ENCODE results near the gene EDRF1. TPM values are rescaled to one million over a fixed set of nuclear protein-coding genes. Genes with fewer than 3 reads are reported as not detected.
A peak's percentile ranks its signal among the peaks of the same experiment; 100 is the strongest.
"Not testable (repeated sequence)": the region's sequence is repeated elsewhere in the genome, so short reads cannot be mapped to it uniquely, and the experiment has no call there.

The EDRF1 gene
- total and polyA plus RNA-seq, 2 donors, result 13.3 to 58.6 TPM

DNA sequence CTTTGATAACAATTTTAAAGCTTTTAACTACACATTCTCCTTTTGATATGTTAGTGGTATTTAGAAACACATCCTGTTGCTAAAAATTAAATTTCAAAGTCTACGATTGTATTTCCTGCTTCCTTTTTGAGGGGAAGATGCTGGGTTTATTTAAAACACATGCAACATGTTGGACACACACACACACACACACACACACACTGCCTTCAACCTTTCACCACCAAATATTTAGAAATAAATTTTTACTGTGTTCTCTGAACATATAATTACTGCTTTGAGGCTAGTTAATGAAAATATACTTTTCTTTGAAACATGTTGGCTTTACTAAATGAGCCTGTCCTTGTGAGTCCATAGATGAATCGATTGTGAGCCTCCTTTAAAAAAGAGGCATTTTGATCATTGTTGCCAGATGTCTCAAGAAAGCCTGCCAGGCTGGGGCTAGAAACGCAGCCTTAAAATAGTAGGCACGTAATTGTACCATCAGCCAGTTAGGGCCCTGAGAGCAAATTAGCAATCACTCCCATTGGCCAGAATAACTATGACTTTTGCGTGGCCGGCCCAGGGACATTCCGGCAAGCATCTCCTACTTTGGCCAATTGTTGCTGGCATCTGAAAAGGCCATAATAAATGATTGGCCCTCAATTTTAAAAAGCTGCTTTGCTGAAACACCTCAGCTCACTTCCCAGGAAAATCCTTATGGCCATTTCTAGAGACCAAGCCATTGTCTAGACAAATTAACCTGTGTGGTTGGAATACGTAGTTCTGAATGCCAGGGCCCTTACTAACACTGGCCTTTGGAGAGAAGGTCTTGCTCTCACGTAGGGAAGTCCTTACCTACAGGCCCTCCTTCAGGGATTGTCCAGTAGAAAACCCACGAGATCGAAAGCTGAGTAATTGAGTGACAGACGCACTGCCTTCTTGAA is 26.6 kb upstream of the EDRF1 start:
- Histone ChIP-seq H3K27ac (ENCODE audit: low read depth) (no peak overlapping the region), H3K4me3 (ENCODE audit: low read depth, low read length) (no peak overlapping the region), H3K36me3 (ENCODE audit: insufficient read depth) (no peaks in the 10 kb centered on the region), H3K4me1 (ENCODE audit: insufficient read depth) (no peaks in the 10 kb centered on the region)
- WGBS, result 87% methylated on average over 12 of the region's 12 CpGs
- no peak for DNase-seq (ENCODE audit: extremely low spot score)

- H3K36me3 ChIP-seq (ENCODE audit: insufficient read depth), result no peaks in the 10 kb centered on the region
- no peaks in the 10 kb centered on the region for H3K4me1 ChIP-seq (ENCODE audit: insufficient read depth)
- H3K27ac ChIP-seq (ENCODE audit: low read depth), result no peak overlapping the region
- 87% methylated on average over 2 of the region's 2 CpGs for WGBS
- no peak for DNase-seq (ENCODE audit: extremely low spot score)
- H3K4me3 ChIP-seq (ENCODE audit: low read depth, low read length), result no peak overlapping the region
These were observed 26.0 kb upstream of the EDRF1 start for GRCh38 chr10:125693524-125693847.

- 20% methylated on average over 1 of the region's 1 CpG for WGBS
- Histone ChIP-seq H3K36me3 (ENCODE audit: insufficient read depth) (no peaks in the 10 kb centered on the region), H3K4me1 (ENCODE audit: insufficient read depth) (no peaks in the 10 kb centered on the region), H3K27ac (ENCODE audit: low read depth) (no peak overlapping the region), H3K4me3 (ENCODE audit: low read depth, low read length) (no peak overlapping the region)
- peak; percentile 46 for DNase-seq (ENCODE audit: extremely low spot score)
These were observed 24.6 kb upstream of the EDRF1 start for GRCh38 chr10:125694883-125695282.

GRCh38 chr10:125696884-125697283 is 22.6 kb upstream of the EDRF1 start:
- DNase-seq (ENCODE audit: extremely low spot score); H3K4me1 ChIP-seq (ENCODE audit: insufficient read depth); H3K27ac ChIP-seq (ENCODE audit: low read depth); H3K4me3 ChIP-seq (ENCODE audit: low read depth, low read length); H3K36me3 ChIP-seq (ENCODE audit: insufficient read depth): not testable (repeated sequence)
- WGBS, result 93% methylated on average over 6 of the region's 6 CpGs

DNA sequence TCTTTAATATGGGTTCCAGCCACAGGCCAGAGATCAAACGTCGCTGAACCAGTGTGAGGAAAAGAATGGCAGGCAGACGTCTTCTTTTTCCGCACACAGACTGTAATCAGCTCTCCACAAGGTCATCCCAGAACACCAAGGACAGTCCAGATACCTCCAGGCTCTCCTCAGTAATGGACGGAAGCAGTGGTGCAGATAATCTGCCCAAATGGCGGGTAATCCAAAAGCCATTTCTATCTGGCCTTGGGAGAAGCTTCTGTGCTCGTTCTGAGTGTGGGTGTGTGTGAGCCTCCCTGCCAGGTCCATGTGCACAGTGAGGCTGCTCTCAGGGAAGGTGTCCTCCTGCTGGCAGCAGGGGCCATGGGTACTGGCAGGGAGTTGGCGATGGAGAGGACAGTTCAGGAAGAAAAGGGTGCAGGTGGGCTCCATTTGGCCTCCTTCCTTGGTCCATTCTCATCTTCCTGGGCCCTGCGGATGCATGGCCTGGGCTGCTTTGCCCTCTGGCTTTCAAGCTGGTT is 21.0 kb upstream of the EDRF1 start:
- Histone ChIP-seq H3K36me3 (ENCODE audit: insufficient read depth) (no peaks in the 10 kb centered on the region), H3K27ac (ENCODE audit: low read depth) (no peak overlapping the region), H3K4me1 (ENCODE audit: insufficient read depth) (no peaks in the 10 kb centered on the region), H3K4me3 (ENCODE audit: low read depth, low read length) (no peak overlapping the region)
- WGBS, result 84% methylated on average over 9 of the region's 9 CpGs
- DNase-seq (ENCODE audit: extremely low spot score), result no peak

DNA sequence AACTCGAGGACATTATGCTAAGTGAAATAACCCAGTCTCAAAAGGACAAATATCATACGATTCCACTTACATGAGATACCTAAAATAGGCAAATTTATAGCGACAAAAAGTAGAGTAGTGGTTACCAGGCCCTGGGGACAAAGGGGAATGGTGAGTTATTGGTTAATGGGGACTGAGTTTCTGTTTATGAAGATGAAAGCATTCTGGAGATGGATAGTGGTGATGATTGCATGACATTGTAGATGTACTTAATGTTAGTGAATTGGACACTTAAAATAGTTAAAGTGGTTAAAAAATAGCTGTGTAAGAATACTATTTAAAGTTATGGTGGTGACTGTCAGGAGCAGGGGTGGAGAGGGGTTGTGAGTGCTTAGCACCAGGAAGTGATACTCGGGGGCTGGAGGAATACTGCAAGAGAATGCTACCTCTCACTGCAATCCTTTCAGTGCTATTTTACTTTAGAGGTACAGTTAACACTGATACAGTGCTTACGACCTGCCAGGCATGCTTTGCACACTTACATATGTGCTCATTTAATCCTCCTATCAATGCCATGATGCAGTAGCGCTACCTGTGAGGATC is 19.9 kb upstream of the EDRF1 start:
- WGBS, result 90% methylated on average over 6 of the region's 6 CpGs
- H3K36me3 ChIP-seq (ENCODE audit: insufficient read depth), result no peaks in the 10 kb centered on the region
- no peak overlapping the region for H3K4me3 ChIP-seq (ENCODE audit: low read depth, low read length)
- no peak for DNase-seq (ENCODE audit: extremely low spot score)
- no peaks in the 10 kb centered on the region for H3K4me1 ChIP-seq (ENCODE audit: insufficient read depth)
- H3K27ac ChIP-seq (ENCODE audit: low read depth), result no peak overlapping the region

GRCh38 chr10:125700355-125700911 is 19.1 kb upstream of the EDRF1 start:
- WGBS, result 50% methylated on average over 3 of the region's 3 CpGs
- DNase-seq (ENCODE audit: extremely low spot score), result no peak
- H3K4me3 ChIP-seq (ENCODE audit: low read depth, low read length), result no peak overlapping the region
- no peaks in the 10 kb centered on the region for H3K36me3 ChIP-seq (ENCODE audit: insufficient read depth)
- no peak overlapping the region for H3K27ac ChIP-seq (ENCODE audit: low read depth)
- H3K4me1 ChIP-seq (ENCODE audit: insufficient read depth), result no peaks in the 10 kb centered on the region

GRCh38 chr10:125707541-125708468 is 11.7 kb upstream of the EDRF1 start:
- H3K27ac ChIP-seq (ENCODE audit: low read depth), result no peak overlapping the region
- 64% methylated on average over 6 of the region's 6 CpGs for WGBS
- no peaks in the 10 kb centered on the region for H3K36me3 ChIP-seq (ENCODE audit: insufficient read depth)
- no peak overlapping the region for H3K4me3 ChIP-seq (ENCODE audit: low read depth, low read length)
- H3K4me1 ChIP-seq (ENCODE audit: insufficient read depth), result no peaks in the 10 kb centered on the region
- DNase-seq (ENCODE audit: extremely low spot score), result no peak

- no peak for DNase-seq (ENCODE audit: extremely low spot score)
- H3K4me1 ChIP-seq (ENCODE audit: insufficient read depth), result no peaks in the 10 kb centered on the region
- WGBS, result 69% methylated on average over 5 of the region's 5 CpGs
- no peak overlapping the region for H3K4me3 ChIP-seq (ENCODE audit: low read depth, low read length)
- H3K36me3 ChIP-seq (ENCODE audit: insufficient read depth), result no peaks in the 10 kb centered on the region
- no peak overlapping the region for H3K27ac ChIP-seq (ENCODE audit: low read depth)
These were observed 10.5 kb upstream of the EDRF1 start for GRCh38 chr10:125708971-125709503.

DNA sequence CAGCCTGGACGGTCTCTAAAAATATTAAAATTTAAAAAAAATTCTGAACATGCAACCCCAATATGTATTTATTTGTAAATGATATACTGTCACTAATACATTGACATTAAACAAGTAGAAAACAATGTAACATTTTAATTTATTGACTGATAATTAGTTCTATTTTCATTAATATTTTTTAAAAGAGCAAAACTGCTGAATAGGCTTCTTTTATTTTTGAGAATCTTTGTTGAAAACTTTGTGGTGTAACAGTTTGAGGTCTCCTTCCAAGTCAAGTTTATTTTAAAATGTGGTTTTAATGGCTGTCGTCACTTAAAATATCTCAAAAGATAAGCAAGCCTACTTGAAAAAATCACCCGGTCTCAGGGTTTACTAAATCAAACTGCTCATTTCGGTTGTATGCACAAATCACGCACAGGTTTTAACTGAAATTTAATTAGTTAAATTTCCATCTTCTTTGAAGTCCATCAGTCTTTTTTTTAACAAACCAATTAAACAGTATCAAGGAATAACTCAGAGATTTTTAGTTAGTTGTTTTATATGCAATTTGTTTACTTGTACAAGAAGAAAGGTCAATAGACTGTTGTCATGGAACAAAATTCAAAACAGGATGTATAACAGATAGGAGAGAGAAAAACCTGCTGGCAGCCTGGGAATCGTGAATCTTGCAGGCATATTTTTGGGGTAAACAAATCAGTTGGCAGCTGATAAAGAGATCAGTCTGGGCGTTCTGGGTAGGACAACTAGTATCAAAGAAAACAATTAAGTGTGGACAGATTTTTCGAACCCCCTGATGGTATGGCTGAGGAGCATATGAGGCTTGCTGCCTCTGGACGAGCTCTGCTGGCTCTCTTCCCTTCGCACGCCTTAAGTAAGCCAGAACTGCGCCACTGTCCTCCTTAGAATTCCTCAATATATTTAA is 9.7 kb upstream of the EDRF1 start:
- H3K4me3 ChIP-seq (ENCODE audit: low read depth, low read length), result no peak overlapping the region

GRCh38 chr10:125711110-125711750 is 8.3 kb upstream of the EDRF1 start:
- H3K27ac ChIP-seq (ENCODE audit: low read depth), result no peak overlapping the region
- no peak for DNase-seq (ENCODE audit: extremely low spot score)
- H3K4me1 ChIP-seq (ENCODE audit: insufficient read depth), result no peaks in the 10 kb centered on the region
- 87% methylated on average over 3 of the region's 3 CpGs for WGBS
- H3K36me3 ChIP-seq (ENCODE audit: insufficient read depth), result no peaks in the 10 kb centered on the region
- no peak overlapping the region for H3K4me3 ChIP-seq (ENCODE audit: low read depth, low read length)

More for the DNA sequence above, 9.7 kb upstream of the EDRF1 start:
- H3K4me1 ChIP-seq (ENCODE audit: insufficient read depth), result no peaks in the 10 kb centered on the region
- WGBS, result 24% methylated on average over 12 of the region's 12 CpGs
- H3K36me3 ChIP-seq (ENCODE audit: insufficient read depth), result no peaks in the 10 kb centered on the region
- peak; percentile 35 for DNase-seq (ENCODE audit: extremely low spot score)
- peak overlapping the region; percentile 34 for H3K27ac ChIP-seq (ENCODE audit: low read depth)

GRCh38 chr10:125714728-125715127 is 4.8 kb upstream of the EDRF1 start:
- H3K4me3 ChIP-seq (ENCODE audit: low read depth, low read length); DNase-seq (ENCODE audit: extremely low spot score); H3K27ac ChIP-seq (ENCODE audit: low read depth); H3K4me1 ChIP-seq (ENCODE audit: insufficient read depth); H3K36me3 ChIP-seq (ENCODE audit: insufficient read depth): not testable (repeated sequence)
- 90% methylated on average over 4 of the region's 4 CpGs for WGBS

All from urinary bladder (tissue), 4 donors.